ENCODE results near the gene RAP1A.
"Not testable (repeated sequence)": the region's sequence is repeated elsewhere in the genome, so short reads cannot be mapped to it uniquely, and the experiment has no call there.

RAP1A gene

DNA sequence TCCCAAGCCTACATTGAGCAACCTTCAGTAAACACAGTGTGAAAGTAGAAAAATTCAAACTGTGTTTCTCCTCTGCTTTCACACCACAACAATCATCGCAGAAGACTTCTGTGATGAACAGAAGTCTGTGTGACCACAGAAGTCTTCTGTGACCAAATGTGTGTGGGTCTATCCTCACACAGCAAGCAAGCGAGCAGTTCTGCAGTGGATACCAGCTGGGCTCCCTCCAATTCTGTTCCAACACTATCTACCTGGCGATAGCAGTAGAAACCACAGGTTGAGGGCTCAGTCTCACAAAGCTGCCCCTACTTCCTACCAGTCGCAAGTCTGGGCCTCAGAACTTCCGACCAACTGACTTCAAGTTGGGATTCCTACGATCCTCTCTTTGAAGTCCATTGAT is 21.0 kb upstream of the RAP1A start:
- DNase-seq, result no peak

DNA sequence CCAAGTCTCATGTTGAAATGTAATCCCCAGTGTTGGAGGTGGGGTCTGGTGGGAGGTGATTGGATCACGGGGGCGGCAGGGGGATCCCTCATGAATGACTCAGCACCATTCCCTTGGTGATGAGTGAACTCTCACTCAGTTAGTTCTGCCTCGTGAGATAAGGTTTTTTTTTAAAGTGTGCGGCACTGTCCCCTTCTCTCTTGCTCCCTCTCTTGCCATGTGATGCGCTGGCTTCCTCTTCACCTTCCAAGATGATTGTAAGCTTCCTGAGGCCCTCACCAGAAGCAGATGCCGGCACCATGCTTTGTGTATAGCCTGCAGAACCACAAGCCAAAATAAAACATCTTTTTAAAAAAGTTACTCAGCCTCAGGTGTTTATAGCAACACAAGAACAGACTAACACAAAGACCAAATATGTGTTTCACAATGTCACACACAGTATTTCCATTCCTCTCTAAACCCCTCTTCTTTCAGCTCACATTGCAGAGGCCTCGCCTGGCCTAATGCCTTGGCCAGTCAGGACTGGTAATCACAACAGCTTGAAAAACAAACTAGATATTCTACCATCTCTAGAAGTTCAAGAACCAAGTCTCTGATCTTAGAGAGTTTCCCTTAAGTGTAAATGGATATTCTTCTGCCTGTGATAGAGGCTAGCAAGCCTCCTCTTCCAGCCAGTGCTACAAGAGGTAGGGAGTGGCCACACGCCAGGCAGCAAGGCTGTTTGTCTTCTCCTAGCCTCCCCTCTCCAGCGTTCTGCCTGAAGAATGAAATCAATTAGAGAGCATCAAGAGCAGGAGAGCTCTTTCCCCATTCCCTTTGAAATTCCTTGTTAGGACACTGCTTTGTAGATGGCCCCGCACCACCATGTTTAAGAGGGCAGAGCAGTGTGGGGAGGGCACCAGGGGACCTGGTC is 19.6 kb upstream of the RAP1A start:
- DNase-seq, result no peak

DNA sequence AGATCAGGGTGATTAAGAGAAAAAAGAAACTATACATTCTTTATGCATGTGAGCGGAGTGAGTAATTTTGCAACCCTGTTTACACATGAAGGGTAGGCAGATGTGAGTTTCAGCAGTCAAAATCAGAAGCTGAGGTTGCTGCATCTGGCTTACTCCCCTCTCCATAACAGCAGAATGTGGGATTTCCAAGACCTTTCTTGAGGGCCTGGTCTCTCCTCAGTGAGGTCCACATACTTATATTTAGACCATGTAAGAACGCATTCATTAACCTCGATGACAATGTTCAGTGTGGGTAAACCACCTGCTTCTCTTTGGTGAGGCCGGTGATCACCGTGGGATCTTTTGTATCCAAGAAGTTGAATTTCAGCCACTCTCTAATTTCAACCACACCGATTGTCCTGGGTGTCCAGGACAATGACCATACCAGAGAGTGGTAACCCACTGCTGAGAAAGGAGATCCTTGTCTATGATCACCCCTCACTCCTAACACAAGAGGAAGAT is 18.7 kb upstream of the RAP1A start:
- DNase-seq, result no peak

DNA sequence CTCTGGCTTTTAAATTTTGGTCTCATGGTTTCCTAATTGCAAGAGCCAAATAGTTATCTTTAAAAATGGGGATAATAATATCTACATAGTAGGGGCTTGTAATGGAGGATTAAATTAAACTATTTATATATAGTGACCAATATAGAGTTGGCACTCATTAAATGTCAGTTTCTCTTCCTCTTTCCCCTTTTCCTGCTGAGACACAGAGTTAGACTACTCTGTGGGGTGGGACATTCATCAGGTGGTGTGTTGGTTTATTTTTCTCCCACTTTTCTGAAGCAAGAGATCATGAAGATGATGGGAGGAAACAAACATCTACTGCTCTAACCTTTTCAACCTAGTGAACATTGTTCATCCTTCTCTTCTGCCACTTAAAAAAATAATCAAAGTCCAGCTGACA is 17.3 kb upstream of the RAP1A start:
- DNase-seq, result no peak

- DNase-seq, result no peak
Measured at GRCh38 chr1:111602974-111603373, 16.6 kb upstream of the RAP1A start.

DNA sequence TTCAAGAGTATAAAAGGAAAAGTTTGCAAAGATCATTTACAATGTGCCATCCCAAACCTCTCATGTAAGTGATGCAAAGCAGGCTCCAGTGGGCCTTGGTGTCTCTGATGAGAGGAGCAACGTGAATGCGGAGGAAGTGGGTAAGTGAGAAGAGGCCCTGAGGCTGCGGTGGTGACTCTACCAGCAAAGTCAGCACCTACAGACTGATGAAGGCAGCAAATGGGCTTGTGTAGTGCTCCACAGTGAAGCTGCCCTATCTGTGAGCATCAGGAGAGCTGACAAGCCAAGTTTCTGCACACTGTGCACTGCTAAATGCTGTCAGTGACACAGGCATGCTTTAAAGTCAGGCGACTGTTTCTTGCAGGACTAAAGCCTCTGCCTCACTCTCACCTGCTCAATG is 15.6 kb upstream of the RAP1A start:
- no peak for DNase-seq

DNA sequence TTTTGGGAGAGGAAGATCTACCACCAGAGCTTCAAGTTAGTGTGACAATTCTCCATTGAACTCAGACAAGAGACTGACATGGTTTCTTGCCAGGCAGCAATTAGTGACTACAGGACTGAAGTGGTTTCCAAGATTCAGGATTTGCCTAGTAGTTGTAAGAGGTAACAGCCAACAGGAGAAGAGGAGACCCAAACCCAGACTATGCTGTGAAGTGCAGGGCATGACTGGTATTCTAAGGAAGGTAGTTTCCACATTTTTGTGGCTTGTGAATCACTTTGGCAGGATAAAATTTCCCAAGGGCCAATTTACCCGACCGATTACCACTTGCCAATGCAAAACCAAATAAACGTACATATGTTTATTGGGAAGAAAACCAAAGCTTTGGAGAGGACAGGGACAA is 14.7 kb upstream of the RAP1A start:
- no peak for DNase-seq

DNA sequence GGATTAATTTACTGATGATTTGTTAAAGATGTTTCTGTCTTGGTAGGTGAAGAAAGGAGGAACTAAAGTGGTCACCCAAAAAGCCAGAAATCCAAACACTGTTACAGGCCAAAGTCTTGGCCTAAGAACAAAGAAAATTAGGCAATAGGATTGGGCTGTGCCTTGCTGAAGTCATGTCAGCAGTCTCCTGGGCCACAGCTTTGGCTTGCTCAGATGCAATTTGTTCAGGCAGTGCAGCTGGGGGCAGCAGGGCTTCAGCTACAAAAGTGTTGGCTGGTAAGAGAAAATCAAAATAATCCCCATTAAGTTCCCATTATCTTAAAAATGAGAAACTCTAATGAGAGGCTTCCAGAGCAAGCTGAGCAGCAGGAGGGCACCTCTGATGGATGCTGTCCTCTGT is 14.0 kb upstream of the RAP1A start:
- DNase-seq, result no peak

DNA sequence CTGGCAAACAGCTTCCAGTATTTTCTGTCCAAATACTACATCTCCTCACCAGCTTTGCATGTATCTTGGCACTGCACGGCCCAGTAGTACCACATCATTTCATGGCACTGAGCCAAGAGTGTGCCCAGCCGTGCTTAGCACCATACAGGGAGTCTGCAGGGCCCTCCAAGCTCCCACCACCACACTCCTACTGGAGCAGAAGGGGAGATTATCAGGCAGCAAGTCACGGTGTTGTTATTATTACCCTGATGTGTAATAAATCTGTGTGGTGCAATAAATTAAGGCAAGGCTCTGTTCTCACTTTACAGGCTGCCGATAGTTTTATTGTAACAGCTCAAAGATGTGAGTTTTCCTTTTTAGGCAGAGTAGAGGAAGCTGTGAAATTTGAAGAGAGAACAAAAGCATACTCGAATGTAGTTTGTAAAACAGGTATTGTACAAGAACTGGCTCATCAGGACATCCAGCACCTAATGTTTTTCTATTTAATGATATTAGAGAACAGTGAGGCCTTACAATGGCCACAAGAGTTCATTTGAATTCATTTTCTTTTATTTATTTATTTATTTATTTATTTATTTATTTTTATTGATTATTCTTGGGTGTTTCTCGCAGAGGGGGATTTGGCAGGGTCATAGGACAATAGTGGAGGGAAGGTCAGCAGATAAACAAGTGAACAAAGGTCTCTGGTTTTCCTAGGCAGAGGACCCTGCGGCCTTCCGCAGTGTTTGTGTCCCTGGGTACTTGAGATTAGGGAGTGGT is 13.0 kb upstream of the RAP1A start:
- not testable (repeated sequence) for DNase-seq

GRCh38 chr1:111608528-111608927 is 11.1 kb upstream of the RAP1A start:
- not testable (repeated sequence) for DNase-seq

GRCh38 chr1:111611986-111612385 is 7.6 kb upstream of the RAP1A start:
- DNase-seq, result no peak

GRCh38 chr1:111615870-111616715 is 3.5 kb upstream of the RAP1A start:
- DNase-seq, result no peak

GRCh38 chr1:111618081-111618480 is 1.5 kb upstream of the RAP1A start:
- no peak for DNase-seq

DNA sequence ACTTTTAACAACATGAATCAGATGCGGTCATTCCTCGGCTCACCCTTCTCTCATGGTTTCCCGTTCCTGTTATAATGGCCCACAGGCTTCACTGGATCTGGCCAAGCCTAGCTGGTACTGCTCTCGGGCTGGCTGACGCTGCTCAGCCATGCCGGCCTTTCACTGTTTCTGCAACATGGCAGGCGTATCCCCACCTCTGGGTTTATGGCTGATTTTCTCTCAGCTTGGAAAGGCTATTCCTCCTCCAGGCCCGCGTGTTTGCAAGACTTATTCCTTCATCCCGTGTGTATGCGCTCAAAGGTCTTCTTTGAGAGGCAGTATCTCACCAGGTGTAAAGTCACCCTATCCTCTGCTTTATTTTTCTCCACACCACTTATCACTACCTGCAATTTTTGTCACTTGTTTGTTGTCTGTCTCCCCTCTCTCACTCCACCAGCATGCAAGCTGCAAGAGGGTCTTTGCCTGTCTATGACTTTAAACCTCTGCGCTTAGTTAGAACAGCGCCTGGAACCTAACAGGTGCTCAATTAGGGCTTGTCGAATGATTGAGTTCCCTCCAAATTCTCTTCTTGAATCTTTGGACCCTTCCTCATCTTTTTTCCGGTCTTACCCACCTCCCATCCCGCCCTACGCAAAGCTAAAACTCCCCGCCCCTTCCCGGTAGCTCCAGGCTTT is 491 bp upstream of the RAP1A start:
- no peak for DNase-seq

GRCh38 chr1:111620441-111620971 is 917 bp downstream of the RAP1A start:
- no peak for DNase-seq

DNA sequence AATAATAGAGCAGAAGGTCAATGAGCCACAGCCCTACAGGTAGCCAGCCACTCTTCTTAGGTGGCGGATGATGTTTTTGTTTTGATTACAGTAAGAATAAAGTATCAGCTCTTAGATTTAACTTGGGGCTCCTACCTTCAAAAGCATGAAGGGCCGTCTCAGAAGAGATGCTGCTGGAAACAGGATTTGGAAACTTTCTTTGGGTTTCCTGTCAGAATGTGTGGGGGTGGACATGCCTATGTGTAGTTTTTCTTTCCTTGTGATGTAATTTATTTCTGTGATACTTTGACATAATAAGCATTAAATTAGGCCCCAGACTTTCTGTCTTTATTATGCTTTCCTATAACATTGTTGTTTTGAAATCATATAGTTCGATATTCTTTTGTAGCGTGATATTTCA is 1.5 kb downstream of the RAP1A start:
- no peak for DNase-seq

- DNase-seq, result no peak
Measured at GRCh38 chr1:111622166-111622565, 2.6 kb downstream of the RAP1A start.

DNA sequence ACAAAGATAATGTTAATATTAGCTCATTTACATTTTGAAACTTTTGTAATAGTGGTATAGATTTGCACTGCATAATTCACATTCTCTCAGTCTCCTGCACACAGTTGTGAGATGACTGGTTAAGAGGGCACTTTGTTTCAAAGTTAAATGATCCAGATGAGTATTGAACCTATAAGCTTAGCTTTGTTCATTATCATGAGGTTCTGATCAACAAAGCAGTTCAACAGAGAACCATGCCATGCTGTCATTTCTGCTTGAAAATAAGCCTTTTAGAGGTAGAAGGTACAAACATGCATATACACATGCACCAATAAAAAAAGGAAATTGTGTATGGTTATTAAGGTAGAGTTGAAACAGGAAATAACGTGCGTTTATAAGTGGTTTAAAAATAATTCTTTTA is 4.8 kb downstream of the RAP1A start:
- no peak for DNase-seq

DNA sequence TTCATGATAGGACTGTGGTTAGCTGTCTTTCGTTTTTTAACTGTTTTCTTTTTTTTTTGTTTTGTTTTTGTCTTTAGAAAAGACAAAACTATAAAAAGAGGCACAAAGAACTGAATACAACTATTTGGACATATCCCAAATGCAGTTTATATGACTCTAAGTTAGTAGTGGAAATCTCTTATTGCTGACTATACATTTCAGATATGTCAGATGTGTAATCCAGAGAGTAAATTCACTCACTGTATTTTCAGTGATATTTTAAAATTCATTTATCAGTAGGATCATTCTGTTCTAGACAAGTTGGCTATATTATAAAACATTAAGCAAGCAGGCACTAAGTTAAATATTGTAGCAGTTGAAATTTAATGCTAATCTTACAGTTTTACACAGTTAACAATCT is 5.7 kb downstream of the RAP1A start:
- no peak for DNase-seq

DNA sequence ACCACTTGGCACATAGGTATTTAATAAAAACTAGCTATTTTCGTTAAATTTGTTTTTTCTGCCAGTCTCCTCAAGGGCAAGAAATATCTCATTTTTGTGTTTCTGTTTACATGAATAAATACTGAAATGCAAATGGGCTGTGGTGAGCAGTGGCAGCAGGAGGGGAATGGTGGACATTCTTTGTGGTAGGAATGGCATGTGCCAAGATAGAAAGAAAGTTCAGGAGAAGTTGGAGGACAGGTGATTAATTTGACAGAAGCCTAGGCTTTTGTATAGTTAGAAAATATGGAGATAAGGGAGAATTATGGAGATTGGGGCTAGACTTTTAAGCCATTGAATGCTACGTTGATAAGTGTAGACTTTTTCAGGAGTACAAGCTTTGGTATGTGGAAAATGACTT is 8.6 kb downstream of the RAP1A start:
- DNase-seq, result no peak

DNA sequence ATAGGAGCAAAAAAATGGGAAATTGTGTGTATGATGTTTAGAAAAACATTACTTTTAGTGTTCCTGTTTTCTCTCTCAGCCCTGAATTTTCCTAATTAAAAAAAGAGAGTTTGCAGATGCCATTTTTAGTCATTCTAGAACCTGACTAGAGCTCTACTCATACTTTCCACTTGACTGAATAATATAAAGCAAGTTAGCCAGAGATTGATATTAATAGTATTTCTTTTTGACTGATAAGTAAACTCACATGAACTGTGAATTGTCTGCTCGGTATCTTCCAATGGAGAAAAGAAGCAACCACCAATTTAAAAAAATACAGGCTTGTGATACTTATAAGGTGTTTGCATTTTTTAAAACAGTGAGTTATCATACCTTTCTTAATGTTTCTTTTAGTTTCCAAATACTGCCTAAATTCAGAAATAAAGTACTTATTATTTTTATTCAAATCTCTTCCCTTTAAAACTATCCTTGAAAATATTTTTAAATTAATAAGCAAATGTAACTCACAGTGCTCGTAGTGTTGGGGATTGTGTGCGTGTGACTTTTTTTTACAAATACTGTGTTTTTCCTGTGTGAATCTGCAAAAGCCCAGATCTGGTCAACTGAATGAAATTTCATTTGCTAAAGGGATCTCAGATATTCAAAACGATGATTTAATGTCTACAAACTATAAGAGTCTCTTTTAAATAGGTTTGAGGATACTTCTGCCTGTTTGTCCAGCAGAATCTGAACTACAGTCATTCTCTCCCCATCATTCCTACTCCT is 9.8 kb downstream of the RAP1A start:
- DNase-seq, result no peak
